Measurements from ENCODE around the gene MYO9A. TPM values are rescaled to one million over a fixed set of nuclear protein-coding genes. Genes with fewer than 3 reads are reported as not detected.

Gene MYO9A
- total RNA-seq, 2 donors from 2014 or later, result 34.9 to 36.4 TPM

DNA sequence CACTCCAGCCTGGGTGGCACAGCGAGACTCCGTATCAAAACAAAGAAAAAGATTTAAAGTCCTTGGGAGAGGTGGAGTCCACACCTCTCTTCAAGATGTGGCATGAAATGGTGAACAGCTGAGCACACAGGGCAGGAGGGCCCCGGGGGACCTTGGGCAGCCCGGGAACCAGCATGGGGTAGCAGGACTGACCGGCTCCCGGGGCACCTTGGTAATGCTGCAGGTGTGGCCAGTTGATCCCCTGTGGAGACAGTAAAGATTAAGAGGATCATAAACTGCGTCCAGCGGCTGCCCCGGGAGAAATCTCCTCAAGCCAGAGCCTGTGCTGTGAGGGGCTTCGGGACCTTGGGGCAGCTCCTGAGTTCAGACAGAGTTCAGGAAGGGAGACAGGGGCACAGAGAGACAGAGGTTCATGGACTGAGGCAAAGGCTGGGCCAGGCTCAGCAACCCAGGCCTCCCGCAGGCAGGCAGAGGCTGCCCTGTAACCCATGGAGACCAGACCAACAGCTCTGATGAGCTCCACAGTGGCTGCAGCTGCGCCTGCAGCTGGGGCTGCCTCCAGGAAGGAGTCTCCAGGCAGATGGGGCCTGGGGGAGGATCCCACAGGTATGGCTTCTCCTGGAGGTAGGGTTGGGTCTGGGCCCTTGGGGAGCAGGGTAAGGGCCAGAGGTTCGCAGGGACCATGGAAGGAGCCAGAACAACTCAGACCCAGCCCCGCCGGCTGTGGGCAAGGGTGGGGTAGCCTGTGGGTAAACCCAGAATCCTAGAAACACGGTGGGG is 307.5 kb downstream of the MYO9A start, which contains the start of gene NR2E3:
TSS of gene NR2E3 (plus strand) at position 299 of the 780 bp plus-strand sequence. CDS start at position 489, 190 bp downstream.
- H3K4me3 ChIP-seq (ENCODE audit: low read length), result no peak within 1 kb of the TSS
- no peak within 1 kb of the TSS for H3K27ac Mint-ChIP-seq
- H3K27me3 ChIP-seq (ENCODE audit: control insufficient read depth, insufficient read depth, low read length, poor library complexity, severe bottlenecking), result no peaks in the 10 kb centered on the region
- no peak within 1 kb of the TSS for H3K9ac ChIP-seq (ENCODE audit: extremely low read depth, low read length, poor library complexity, severe bottlenecking)
- TF ChIP-seq, protein P1, sequence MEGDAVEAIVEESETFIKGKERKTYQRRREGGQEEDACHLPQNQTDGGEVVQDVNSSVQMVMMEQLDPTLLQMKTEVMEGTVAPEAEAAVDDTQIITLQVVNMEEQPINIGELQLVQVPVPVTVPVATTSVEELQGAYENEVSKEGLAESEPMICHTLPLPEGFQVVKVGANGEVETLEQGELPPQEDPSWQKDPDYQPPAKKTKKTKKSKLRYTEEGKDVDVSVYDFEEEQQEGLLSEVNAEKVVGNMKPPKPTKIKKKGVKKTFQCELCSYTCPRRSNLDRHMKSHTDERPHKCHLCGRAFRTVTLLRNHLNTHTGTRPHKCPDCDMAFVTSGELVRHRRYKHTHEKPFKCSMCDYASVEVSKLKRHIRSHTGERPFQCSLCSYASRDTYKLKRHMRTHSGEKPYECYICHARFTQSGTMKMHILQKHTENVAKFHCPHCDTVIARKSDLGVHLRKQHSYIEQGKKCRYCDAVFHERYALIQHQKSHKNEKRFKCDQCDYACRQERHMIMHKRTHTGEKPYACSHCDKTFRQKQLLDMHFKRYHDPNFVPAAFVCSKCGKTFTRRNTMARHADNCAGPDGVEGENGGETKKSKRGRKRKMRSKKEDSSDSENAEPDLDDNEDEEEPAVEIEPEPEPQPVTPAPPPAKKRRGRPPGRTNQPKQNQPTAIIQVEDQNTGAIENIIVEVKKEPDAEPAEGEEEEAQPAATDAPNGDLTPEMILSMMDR (conservative IDR thresholded peaks at IDR 0.05), result no peak
- no peak within 1 kb of the TSS for H3K4me3 Mint-ChIP-seq
- DNase-seq, result peak; percentile 54
- H3K4me1 ChIP-seq (ENCODE audit: control insufficient read depth, insufficient read depth, low read length), result peaks cover 14% of the 10 kb centered on the region
- no peaks in the 10 kb centered on the region for H3K9me3 ChIP-seq (ENCODE audit: control insufficient read depth, low read length)
- H3K27me3 Mint-ChIP-seq (ENCODE audit: insufficient read depth), result peaks cover 11% of the 10 kb centered on the region
- no peaks in the 10 kb centered on the region for H3K36me3 Mint-ChIP-seq (ENCODE audit: low read depth)
- H3K27ac ChIP-seq (ENCODE audit: low read depth, low read length), result no peak within 1 kb of the TSS
- no peaks in the 10 kb centered on the region for H3K9me3 Mint-ChIP-seq
- no peaks in the 10 kb centered on the region for H3K36me3 ChIP-seq (ENCODE audit: control insufficient read depth, insufficient read depth, low read length)
- 86 to 91% methylated on average over 5 to 16 of the region's 16 CpGs for WGBS, 2 experiments (ENCODE audit: insufficient coverage in 1 of 2, insufficient read length in 1 of 2)
- peaks cover 25% of the 10 kb centered on the region for H3K4me1 Mint-ChIP-seq

DNA sequence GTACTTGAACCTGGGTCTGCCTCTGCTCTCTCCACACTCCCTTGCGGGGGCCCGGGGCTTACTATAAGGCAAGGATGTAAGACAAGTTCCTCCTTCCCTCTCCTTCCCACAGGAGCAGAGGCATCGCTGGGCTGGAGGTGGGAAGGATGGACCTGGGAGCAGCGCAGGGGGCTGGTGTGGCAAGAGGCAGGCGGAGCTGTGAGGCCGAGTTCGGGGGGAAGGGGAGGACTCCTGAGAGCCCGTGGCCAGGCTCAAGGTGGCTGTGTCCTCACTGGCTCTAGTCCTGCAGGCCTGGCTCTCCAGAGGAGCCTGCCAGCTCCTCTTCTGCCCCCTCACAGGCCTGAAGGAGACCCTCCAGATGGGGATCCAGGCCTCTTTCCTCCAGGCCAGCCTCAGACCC is 308.6 kb downstream of the MYO9A start:
- Mint-ChIP-seq H3K4me1 (peaks cover 28% of the 10 kb centered on the region), H3K9me3 (no peaks in the 10 kb centered on the region), H3K27me3 (ENCODE audit: insufficient read depth) (peaks cover 11% of the 10 kb centered on the region), H3K4me3 (no peak overlapping the region), H3K27ac (no peak overlapping the region), H3K36me3 (ENCODE audit: low read depth) (no peaks in the 10 kb centered on the region)
- TF ChIP-seq, protein P1 (conservative IDR thresholded peaks at IDR 0.05), result no peak
- peak; percentile 57 for DNase-seq
- 78 to 100% methylated on average over 4 to 8 of the region's 8 CpGs for WGBS, 2 experiments (ENCODE audit: insufficient coverage in 1 of 2, insufficient read length in 1 of 2)
- H3K4me3 ChIP-seq (ENCODE audit: low read length), result no peak overlapping the region
- peaks cover 14% of the 10 kb centered on the region for H3K4me1 ChIP-seq (ENCODE audit: control insufficient read depth, insufficient read depth, low read length)
- H3K27me3 ChIP-seq (ENCODE audit: control insufficient read depth, insufficient read depth, low read length, poor library complexity, severe bottlenecking), result no peaks in the 10 kb centered on the region
- no peaks in the 10 kb centered on the region for H3K9me3 ChIP-seq (ENCODE audit: control insufficient read depth, low read length)
- H3K27ac ChIP-seq (ENCODE audit: low read depth, low read length), result no peak overlapping the region
- H3K36me3 ChIP-seq (ENCODE audit: control insufficient read depth, insufficient read depth, low read length), result no peaks in the 10 kb centered on the region
- no peak overlapping the region for H3K9ac ChIP-seq (ENCODE audit: extremely low read depth, low read length, poor library complexity, severe bottlenecking)

DNA sequence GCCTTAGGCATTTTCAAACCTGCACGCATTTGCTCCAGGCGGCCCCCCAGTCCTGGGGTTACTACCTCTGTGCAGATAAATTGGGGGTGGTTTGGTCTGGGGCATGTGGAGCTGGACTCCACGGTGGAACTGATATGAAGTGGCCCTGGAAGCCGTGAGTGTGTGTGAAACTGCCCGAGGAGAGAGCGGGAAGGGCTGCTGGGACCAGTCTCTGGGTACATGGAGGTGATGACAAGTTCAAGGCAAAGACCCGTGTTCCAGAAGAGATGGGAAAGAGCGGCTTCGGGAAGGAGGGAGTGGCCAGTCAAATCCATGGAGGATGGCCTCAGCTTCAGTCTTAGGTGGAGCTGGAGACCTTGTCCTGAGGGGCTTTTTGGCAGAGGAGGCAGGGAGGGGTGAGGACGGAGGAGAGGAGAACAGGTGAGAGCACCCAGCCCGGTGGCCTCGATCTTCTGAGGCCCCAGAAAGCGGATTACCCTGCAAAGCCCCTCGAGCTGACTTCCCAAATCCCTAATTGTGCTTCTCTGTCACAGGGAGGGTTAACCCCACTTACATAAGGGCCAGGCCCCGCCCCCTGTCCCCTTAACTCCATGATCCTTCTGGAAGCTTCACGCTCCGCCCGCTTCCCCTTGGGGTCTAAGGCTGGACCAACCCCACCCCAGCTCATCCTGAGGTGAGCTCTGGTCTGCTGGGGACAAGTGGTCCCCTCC is 309.5 kb downstream of the MYO9A start:
- no peak overlapping the region for H3K27ac ChIP-seq (ENCODE audit: low read depth, low read length)
- H3K27me3 ChIP-seq (ENCODE audit: control insufficient read depth, insufficient read depth, low read length, poor library complexity, severe bottlenecking), result no peaks in the 10 kb centered on the region
- H3K36me3 ChIP-seq (ENCODE audit: control insufficient read depth, insufficient read depth, low read length), result no peaks in the 10 kb centered on the region
- no peak overlapping the region for H3K4me3 ChIP-seq (ENCODE audit: low read length)
- peaks cover 14% of the 10 kb centered on the region for H3K4me1 ChIP-seq (ENCODE audit: control insufficient read depth, insufficient read depth, low read length)
- Mint-ChIP-seq H3K4me3 (no peak overlapping the region), H3K27ac (no peak overlapping the region), H3K9me3 (no peaks in the 10 kb centered on the region), H3K27me3 (ENCODE audit: insufficient read depth) (peaks cover 11% of the 10 kb centered on the region), H3K36me3 (ENCODE audit: low read depth) (no peaks in the 10 kb centered on the region), H3K4me1 (peaks cover 28% of the 10 kb centered on the region)
- H3K9me3 ChIP-seq (ENCODE audit: control insufficient read depth, low read length), result no peaks in the 10 kb centered on the region
- no peak overlapping the region for H3K9ac ChIP-seq (ENCODE audit: extremely low read depth, low read length, poor library complexity, severe bottlenecking)
- TF ChIP-seq, protein P1 (conservative IDR thresholded peaks at IDR 0.05), result no peak
- DNase-seq, result no peak
- WGBS, 2 experiments (ENCODE audit: insufficient coverage in 1 of 2, insufficient read length in 1 of 2), result 88 to 91% methylated on average over 9 to 18 of the region's 18 CpGs

Measured in endodermal cell (in vitro differentiated cells).